Uterus (tissue), 2 donors: ENCODE results near the gene DCAF7.

Experiments used
- CTCF ChIP-seq, 4 experiments: fragments of 200-600 bp in 2 of 4; fragments of 450-650 bp in 2 of 4; sonication (generic) in 2 of 4; IDR thresholded peaks; one replicate each; pipeline ENCODE4 v1.5.1; 2016 to 2019; ENCODE audit warnings: antibody characterized with exemption in 4 of 4, mild to moderate bottlenecking in 2 of 4, moderate library complexity in 1 of 4
- POLR2A ChIP-seq, 2 donors: fragments of 450-650 bp; IDR thresholded peaks; one replicate each; pipeline ENCODE4 v1.6.1; 2016; ENCODE audit warnings: antibody characterized with exemption in 2 of 2, mild to moderate bottlenecking in 1 of 2, moderate library complexity in 1 of 2

DNA sequence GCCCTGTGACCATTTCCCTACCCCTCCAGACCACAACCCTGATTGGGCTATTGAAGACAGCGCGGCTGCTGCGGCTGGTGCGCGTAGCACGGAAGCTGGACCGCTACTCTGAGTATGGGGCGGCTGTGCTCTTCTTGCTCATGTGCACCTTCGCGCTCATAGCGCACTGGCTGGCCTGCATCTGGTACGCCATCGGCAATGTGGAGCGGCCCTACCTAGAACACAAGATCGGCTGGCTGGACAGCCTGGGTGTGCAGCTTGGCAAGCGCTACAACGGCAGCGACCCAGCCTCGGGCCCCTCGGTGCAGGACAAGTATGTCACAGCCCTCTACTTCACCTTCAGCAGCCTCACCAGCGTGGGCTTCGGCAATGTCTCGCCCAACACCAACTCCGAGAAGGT, 14.6 kb upstream of the DCAF7 start:
- TF ChIP-seq CTCF (IDR thresholded peaks at IDR 0.05) (no peak), POLR2A (IDR thresholded peaks at IDR 0.05) (no peak)
